Nephron progenitor cell (in vitro differentiated cells): ENCODE measurements around the gene NLGN1.

Experiments used
- DNase-seq: peaks from one replicate; pipeline ENCODE4 v3.0.0; 2021
- H3K27ac Mint-ChIP-seq: 2 replicates; pipeline ENCODE4 v1.8.0; 2021; ENCODE audit warnings: mild to moderate bottlenecking, moderate library complexity, mixed read lengths
- H3K27me3 Mint-ChIP-seq: 2 replicates; pipeline ENCODE4 v1.8.0; 2021; ENCODE audit warnings: mild to moderate bottlenecking, low read depth, mixed read lengths; ENCODE audit not compliant: poor library complexity
- H3K36me3 Mint-ChIP-seq: 2 replicates; pipeline ENCODE4 v1.8.0; 2021; ENCODE audit warnings: low read depth, mixed read lengths
- H3K4me1 Mint-ChIP-seq: 2 replicates; pipeline ENCODE4 v1.8.0; 2021; ENCODE audit warnings: mixed read lengths
- H3K4me3 Mint-ChIP-seq: 2 replicates; pipeline ENCODE4 v1.8.0; 2021; ENCODE audit warnings: mild to moderate bottlenecking, moderate library complexity, mixed read lengths
- H3K9me3 Mint-ChIP-seq: 2 replicates; pipeline ENCODE4 v1.8.0; 2021; ENCODE audit warnings: mild to moderate bottlenecking, moderate library complexity, mixed read lengths
- TF ChIP-seq, protein P1 (sequence below): fragments of 200-600 bp; sonication (generic); IDR thresholded peaks from 2 replicates; pipeline ENCODE4 v1.5.0; 2021; ENCODE audit warnings: antibody characterized with exemption

Gene NLGN1

GRCh38 chr3:174146008-174146407, 748.5 kb downstream of the NLGN1 start:
- H3K4me3 Mint-ChIP-seq, result no peak overlapping the region
- no peak overlapping the region for H3K27ac Mint-ChIP-seq
- no peaks in the 10 kb centered on the region for H3K36me3 Mint-ChIP-seq
- TF ChIP-seq, protein P1, sequence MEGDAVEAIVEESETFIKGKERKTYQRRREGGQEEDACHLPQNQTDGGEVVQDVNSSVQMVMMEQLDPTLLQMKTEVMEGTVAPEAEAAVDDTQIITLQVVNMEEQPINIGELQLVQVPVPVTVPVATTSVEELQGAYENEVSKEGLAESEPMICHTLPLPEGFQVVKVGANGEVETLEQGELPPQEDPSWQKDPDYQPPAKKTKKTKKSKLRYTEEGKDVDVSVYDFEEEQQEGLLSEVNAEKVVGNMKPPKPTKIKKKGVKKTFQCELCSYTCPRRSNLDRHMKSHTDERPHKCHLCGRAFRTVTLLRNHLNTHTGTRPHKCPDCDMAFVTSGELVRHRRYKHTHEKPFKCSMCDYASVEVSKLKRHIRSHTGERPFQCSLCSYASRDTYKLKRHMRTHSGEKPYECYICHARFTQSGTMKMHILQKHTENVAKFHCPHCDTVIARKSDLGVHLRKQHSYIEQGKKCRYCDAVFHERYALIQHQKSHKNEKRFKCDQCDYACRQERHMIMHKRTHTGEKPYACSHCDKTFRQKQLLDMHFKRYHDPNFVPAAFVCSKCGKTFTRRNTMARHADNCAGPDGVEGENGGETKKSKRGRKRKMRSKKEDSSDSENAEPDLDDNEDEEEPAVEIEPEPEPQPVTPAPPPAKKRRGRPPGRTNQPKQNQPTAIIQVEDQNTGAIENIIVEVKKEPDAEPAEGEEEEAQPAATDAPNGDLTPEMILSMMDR, result no peak
- H3K9me3 Mint-ChIP-seq, result peaks cover 5% of the 10 kb centered on the region
- no peaks in the 10 kb centered on the region for H3K4me1 Mint-ChIP-seq
- H3K27me3 Mint-ChIP-seq, result no peaks in the 10 kb centered on the region
- no peak for DNase-seq

DNA sequence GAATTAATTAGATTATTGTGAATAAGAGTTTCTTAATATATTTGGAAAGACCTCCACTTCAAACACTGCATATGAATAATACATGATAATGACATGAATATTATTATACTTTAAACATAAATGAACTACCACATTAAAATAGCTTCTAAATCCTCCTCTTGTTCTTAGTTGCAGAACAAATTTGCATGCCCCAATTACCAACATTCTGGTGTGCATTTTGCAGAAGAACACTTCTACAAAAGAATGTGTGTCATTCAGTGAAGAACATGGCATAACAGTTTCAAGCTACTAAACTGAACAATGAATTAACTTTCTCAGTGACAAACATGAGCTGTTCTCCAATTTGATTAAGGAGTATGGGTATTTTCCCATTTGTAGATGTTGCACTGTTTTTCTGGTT, 750.3 kb downstream of the NLGN1 start:
- DNase-seq, result no peak
- no peak overlapping the region for H3K27ac Mint-ChIP-seq
- H3K27me3 Mint-ChIP-seq, result no peaks in the 10 kb centered on the region
- peaks cover 5% of the 10 kb centered on the region for H3K9me3 Mint-ChIP-seq
- TF ChIP-seq, protein P1, result no peak
- no peak overlapping the region for H3K4me3 Mint-ChIP-seq
- no peaks in the 10 kb centered on the region for H3K36me3 Mint-ChIP-seq
- no peaks in the 10 kb centered on the region for H3K4me1 Mint-ChIP-seq

GRCh38 chr3:174153871-174154270, 756.3 kb downstream of the NLGN1 start:
- Mint-ChIP-seq H3K4me1 (no peaks in the 10 kb centered on the region), H3K36me3 (no peaks in the 10 kb centered on the region), H3K27me3 (no peaks in the 10 kb centered on the region), H3K4me3 (no peak overlapping the region), H3K9me3 (no peaks in the 10 kb centered on the region), H3K27ac (no peak overlapping the region)
- DNase-seq, result no peak
- TF ChIP-seq, protein P1, result no peak

DNA sequence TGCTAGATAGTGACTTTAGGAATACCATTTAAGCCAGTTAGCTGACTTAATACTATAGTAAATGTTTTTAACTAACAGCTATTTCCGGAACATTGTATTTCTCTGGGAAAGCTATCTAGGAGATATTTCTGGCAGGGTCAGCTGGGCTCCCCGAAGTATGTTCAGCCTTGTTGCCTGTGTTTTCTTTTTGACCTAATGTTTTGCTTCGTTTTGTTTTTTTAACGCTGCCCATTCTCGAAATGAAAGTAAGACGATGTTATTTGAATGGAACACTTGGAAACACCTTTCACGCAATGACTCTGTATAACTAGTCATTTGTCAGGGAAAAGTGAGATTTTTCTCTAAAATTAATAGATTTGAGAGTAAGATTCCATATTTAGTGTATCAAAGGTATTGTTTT, 758.7 kb downstream of the NLGN1 start:
- H3K4me3 Mint-ChIP-seq, result no peak overlapping the region
- DNase-seq, result no peak
- H3K27ac Mint-ChIP-seq, result no peak overlapping the region
- TF ChIP-seq, protein P1, result no peak
- no peaks in the 10 kb centered on the region for H3K4me1 Mint-ChIP-seq
- H3K27me3 Mint-ChIP-seq, result no peaks in the 10 kb centered on the region
- H3K9me3 Mint-ChIP-seq, result no peaks in the 10 kb centered on the region
- no peaks in the 10 kb centered on the region for H3K36me3 Mint-ChIP-seq

GRCh38 chr3:174158674-174159073, 761.1 kb downstream of the NLGN1 start:
- no peak for DNase-seq
- no peak overlapping the region for H3K4me3 Mint-ChIP-seq
- no peaks in the 10 kb centered on the region for H3K36me3 Mint-ChIP-seq
- no peaks in the 10 kb centered on the region for H3K27me3 Mint-ChIP-seq
- TF ChIP-seq, protein P1, result no peak
- H3K4me1 Mint-ChIP-seq, result no peaks in the 10 kb centered on the region
- H3K27ac Mint-ChIP-seq, result no peak overlapping the region
- H3K9me3 Mint-ChIP-seq, result peaks cover 4% of the 10 kb centered on the region

GRCh38 chr3:174159604-174160003, 762.1 kb downstream of the NLGN1 start:
- no peaks in the 10 kb centered on the region for H3K4me1 Mint-ChIP-seq
- H3K36me3 Mint-ChIP-seq, result no peaks in the 10 kb centered on the region
- no peak for DNase-seq
- no peak overlapping the region for H3K27ac Mint-ChIP-seq
- no peak overlapping the region for H3K4me3 Mint-ChIP-seq
- peaks cover 12% of the 10 kb centered on the region for H3K9me3 Mint-ChIP-seq
- H3K27me3 Mint-ChIP-seq, result no peaks in the 10 kb centered on the region
- TF ChIP-seq, protein P1, result no peak
